HG03025 (cell line): ENCODE measurements around the gene PRDM10.
A peak's percentile ranks its signal among the peaks of the same experiment; 100 is the strongest.
"Not testable (repeated sequence)": the region's sequence is repeated elsewhere in the genome, so short reads cannot be mapped to it uniquely, and the experiment has no call there.

Experiments
- ATAC-seq: cut with Tn5 transposase; IDR thresholded peaks from one replicate; pipeline ENCODE4 v1.9.1; 2021; ENCODE audit warnings: mild to moderate bottlenecking, moderate library complexity; ENCODE audit not compliant: unreplicated experiment, low FRiP score

Gene PRDM10

DNA sequence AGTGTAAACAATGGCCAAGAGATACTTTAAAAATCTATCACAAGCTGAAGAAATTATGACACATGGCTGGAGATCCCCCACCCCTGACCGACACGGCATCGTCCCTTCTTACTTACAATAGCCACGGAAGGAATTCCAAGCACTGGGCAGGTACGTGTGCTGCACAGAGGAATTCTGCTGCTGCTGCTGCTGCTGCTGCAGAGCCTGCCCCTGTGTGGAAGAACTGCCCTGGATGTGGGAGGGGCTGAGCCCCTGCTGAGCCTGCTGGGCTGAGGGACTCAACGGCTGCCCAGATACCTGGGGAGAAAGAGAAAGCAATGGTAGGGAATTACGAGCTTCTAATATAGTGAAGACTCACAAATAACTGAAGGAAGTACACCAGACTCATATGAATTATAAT lies 92.3 kb downstream of the PRDM10 start:
- no peak for ATAC-seq

DNA sequence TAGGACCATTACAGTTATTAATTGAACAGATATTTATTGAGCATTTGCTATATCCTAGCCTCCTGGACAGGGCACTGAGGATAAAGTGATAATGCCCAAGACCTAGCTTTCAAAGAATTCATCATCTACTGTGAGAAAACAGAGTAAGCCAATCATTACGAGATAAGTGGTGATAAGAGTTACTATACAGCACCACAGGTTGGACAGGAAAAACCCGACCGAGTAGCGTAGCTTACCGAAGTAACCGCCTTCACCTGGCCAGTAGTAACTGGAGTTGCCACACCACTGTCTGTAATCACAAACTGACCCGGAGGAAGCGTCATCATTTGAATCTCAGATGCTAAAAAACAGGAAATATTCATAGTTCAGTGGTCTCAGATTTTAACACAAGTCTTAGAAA lies 97.2 kb downstream of the PRDM10 start:
- no peak for ATAC-seq

DNA sequence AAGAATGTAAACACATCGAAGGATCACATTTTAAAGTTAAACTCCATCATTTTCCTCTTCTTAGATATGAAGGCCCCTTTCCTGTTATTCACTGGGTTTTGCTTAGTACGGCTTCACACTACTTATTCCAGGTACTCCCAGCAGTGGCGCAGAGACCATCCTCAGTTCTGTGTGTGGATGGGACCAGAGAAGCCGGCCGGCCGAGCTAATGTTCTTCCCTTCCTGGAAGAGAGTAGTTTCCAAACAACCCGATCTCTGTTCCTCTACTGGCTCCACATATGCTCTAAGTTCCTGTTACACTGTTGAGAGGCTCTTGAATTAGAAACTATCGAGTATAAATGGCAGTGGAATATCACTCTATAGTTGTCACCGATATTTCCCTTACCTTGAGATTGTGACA lies 106.6 kb downstream of the PRDM10 start:
- no peak for ATAC-seq

DNA sequence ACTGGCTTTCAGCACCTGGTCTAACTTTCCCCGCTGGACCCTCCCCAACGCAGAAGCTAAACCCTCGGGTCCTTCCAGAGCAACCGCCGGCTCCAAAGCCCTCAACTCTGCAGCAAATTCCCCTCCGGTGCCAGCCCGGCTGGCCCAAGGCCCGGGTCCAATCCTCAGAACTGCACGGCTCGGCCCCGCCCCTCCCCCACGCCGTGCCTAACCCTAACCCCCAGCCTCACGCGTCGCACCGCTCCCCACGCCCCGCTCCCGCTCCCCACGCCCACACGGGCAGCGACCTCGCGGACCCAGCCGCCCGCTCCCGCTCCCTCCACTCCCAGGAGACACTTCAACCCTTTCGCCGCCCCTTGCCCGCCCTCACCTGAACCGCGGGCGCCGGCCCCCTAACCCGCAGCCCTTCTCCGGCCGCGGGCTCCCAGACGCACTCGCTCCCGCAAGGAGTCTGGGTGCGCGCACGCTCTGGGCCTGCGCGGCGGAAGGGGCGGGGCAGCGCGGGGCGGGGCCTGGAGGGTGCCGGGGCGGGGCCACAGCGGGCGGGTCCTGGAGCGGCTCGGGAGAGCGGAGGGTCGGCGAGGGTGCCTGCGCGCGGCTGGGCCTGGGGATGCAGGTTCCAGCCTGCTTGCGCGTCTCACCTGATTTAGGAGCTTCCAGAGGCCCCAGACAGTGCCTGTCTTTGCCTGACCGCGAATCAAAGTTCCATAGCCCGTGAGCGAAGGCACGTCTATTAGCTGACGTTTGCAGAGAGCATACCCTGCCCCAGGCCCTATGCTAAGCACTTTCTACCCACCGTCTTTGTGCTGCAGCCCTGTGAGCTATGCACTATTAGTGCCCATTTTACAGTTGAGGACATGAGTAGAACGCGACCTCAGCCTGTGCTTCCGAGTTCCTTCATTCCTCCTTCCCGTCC lies 107.3 kb downstream of the PRDM10 start, which contains the start of gene NFRKB:
TSS of gene NFRKB (minus strand) at position 453 of the 916 bp plus-strand sequence. CDS start 2,729 bp downstream, outside the sequence.
- peak; percentile 93 for ATAC-seq

DNA sequence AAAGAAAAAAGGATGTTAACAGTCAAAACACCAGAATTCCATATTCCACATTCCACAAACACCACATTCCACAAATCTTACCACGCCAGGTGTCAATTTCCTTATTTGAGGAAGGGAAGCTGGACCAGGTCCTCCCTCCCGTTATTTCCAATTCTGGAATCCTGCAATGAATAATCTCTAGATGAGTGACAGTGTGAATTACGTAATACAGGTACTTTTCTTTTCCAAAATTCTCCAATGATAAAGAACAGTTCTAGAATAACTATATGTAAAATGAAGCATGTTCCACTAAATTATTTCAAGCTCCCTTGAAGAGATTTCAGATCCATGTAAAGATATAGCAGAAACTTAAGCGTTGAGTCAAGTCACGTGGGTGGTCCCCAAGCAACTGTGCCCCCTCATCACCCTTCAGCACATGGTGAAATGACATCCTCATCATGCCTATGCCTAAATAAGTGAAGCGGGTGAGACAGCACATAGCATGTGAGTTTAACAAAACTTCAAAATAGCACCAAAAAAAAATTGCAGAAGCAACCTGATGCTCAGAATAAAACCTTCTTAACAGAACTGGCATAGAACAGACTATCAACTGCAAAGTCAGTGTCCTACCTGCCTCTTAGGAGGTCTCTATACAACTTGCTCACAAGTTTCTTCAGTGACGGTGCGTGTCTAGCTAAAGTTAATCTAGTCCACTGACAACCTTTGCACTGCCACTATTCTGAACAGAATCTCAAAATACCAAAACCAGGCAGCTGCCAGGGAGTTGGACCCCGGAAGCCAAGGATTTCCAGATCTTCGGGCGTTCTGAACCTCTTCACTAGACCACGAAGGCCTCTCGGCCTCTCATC lies 108.1 kb downstream of the PRDM10 start:
- ATAC-seq = peak; percentile 32

DNA sequence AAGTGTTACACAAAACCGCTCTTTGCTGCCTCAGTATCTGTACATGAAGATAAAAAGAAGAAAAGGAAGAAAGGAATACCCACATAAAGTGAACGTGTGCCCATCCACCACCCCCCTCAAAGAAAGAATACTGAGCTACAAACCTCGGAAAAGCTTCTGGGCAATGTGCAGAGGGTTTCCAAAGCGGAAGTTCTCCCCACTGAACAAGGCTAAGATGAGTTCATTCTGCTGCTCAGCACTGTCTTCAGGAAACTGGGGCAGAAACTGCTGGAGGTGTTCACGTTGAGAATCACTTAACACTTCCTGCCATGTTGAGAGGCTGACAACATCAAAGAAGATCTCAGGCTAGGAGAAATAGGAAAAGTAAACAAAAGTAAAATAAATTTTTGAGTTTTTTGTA lies 114.2 kb downstream of the PRDM10 start:
- no peak for ATAC-seq

DNA sequence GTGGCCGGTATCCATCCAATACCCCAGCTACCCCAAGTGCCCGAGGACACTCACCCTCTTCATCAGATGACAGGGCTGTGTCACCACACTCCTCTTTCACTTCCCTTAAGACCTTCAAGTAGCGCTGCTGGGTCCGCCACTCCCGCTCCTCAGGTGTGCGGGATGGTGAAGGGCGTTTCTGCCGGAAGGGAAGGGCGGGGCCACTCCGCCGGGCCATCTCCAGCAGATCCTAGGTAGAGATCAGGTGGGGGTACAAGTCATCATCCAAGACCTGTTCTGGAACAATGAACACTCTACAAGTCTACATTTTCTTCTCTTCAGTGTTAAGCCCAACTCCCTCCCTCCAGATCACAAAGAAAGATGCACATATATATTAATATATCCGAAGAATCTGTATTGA lies 117.3 kb downstream of the PRDM10 start:
- ATAC-seq = no peak

DNA sequence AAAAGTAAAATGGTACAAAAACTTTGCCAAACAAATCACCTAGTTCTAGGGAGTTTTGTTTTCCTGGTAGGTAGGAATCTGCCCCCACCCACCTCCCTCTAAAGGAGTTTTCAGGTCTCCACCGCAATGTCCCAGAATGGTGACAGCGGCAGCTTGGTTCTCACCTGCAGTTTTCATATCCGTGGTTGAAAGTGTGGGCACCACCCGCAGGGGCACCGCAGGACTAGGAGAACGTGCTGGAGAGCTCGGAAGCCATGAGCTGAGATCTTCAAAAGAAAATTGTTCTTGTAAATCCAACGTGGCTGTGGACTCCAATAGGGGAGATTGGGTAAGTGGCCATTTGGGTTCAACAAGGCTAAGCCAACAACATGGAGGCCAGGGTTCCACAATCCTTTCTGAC lies 118.1 kb downstream of the PRDM10 start:
- ATAC-seq = no peak

DNA sequence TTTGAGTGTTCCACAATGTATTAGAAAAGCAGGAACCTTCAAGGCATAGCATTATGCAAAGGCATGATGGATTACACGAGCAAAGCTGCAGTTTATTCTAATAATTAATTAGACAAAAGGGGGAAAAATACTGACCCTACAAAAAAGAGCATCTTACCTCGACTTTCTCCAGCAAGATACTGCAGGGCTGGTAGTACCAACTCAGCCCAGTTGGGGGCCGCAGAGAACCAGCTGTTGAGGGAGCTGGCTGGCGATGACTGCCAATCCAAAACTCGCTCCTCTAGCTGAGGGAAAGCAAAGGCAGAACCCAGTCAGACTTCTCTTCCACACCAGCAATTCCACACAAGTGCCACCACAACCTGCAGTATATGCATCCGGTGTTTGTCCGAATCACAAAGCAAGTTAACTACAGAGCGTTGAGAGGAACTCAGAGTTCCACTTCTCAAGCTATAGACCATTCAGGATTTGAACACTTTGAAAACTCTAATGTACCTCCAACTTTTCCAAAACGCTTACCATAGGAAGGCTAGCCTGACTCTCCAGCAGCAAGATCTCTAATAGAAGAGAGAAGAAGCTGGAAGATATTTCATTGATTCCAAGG lies 121.0 kb downstream of the PRDM10 start:
- no peak for ATAC-seq

DNA sequence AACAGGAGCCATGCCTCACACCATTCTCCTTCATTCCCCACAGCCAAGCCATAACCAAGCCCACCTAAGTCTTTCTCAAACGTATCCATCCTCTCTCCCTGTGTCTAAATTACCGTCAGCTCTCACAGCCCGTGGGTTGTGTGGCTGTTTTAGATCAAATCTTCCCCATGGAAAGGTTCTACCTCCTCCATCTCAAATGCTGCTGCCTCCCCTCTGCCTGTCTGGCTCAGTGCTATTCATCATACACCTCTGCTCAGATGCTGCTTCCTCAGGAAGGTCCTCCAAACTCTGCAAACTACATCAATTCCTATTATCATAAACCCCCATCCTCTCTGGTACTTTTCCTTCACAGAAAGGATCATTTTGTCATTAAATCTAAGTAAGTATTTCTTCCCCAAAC lies 122.3 kb downstream of the PRDM10 start:
- ATAC-seq = no peak

DNA sequence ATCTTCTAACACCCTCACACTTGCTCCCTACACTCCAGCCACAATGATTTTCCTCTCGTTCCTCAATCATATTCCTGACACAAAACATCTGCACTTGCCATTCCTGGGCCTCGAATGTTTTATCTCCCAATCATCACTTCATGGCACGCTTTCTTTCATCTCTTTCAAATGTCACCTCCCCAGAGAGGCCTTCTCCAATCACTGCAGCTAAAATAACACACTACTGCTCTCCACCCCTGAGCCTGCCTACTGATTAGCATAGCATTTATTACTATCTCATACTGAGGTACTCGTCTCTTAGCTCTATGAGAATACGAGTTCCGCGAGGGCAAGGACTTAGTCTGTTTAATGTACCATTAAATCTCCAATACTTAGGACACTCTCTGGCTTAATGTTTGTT lies 130.7 kb downstream of the PRDM10 start:
- ATAC-seq = no peak

DNA sequence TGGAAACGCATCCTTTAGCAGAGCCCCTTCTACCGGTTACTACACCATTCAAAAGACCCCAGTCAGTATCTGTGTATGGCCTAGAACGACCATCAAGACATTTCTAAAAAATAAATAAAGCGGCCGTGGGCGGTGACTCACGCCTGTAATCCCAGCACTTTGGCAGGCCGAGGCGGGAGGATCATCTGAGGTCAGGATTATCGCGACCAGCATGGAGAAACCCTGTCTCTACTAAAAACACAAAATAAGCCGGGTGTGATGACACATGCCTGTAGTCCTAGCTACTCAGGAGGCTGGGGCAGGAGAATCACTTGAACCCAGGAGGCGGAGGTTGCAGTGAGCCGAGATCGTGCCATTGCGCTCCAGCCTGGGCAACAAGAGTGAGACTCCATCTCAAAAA lies 134.0 kb downstream of the PRDM10 start:
- not testable (repeated sequence) for ATAC-seq

DNA sequence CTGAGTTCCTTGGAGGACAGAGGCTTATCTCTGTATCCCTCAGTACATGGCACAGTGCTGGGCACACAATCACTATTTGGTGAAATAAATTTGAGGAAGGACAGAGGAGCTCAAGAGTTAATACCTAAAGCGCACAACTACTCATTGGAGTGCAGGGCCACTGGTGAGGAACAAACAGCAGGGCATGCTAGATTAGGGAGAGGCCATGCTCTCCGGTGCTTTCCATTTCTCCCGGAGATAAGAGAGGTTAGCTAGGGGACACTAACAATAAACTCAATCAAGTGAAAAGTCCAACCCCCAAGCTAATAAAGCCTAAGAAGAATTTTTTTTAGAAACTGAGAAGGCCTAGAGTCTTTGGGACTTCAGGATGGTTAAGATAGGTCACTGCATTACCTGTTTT lies 136.3 kb downstream of the PRDM10 start:
- ATAC-seq = no peak

DNA sequence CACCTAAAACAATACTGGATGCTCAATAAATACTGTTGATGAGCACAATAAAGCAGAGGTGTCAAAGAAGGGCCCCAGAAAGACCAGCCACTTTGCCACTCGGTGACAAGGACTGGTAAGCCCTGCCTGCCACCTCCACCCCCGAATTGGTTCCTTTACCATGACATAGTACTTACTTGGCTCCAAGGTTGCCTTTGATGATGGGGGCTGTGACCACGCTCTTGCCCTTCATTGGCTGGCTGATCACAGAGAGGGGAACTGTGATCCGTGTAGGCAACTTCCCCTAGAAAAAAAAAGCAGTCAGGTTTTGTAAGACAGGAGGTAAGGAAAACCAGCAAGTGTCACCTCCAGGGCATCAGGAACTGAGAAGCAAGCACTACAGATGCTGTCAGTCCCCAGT lies 136.9 kb downstream of the PRDM10 start:
- no peak for ATAC-seq

DNA sequence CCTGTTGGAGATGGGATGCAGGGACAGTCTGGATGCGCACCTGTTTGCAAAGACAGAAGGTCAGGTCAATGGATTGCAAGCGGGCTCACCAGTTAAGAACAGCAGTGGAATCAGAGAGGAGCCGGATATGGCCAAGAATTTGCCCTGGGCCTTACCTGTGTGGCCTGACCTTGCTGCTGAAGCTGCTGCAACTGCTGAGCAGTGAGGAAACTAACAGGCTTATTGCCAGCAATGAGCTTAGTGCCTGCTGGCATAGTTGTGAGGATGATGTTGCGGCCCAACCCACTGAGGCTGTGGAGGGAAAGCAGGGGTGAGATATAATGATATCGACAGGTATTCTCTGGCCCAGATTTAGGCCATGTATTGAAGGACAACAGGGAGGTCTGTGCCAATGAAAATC lies 137.8 kb downstream of the PRDM10 start:
- ATAC-seq = no peak

DNA sequence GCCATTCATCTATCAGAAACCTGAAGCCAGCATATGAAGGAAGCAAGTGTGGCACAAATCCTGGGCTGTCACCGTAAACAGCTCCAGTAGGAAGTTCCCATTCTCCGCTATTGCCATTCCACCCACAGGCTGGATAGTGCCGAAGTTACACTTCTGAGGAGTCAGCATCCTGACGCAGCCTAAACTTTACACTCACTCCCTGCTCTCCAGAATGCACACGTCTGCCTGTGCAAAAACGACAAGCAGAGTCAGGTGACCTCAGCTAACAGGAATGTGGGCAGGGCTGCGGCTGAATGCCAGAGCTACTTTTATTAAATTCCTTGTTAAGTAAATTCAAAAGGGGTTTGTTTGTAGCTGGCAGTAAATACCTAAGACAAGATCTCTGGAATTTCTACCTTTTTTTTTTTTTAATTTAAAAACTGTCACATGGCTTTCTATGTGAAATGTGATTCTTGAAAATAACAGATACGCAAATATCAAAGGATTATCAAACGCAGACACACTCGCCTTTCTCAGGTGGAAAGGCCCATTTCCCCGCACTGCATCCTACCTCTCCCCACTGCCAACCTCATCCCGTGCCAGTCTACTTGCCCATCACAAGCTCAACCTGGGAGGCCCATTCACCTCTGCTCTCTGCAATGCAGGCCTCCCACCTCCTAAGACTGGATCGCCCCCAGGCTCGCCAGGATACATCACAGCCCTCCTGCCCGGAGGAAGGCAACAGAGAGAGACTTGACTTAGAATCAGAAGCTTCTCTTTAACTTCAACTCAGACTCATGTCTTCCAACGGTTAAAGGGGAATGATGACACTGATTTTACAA lies 140.7 kb downstream of the PRDM10 start:
- ATAC-seq = no peak

DNA sequence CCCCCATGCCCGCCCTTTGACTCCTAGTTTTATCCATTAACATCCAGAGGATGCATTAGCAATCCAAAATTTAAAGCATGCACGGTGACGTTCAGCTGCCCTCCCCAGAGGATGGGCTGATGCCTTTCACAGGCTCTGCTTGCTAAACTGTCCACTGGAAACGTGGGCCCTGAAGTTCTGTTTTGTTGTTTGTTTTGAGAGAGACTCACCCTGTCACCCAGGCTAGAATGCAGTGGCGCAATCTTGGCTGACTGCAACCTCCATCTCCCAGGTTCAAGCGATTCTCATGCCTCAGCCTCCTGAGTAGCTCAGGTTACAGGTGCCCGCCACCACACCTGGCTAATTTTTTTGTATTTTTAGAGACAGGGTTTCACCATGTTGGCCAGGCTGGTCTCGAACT lies 146.6 kb downstream of the PRDM10 start:
- no peak for ATAC-seq

DNA sequence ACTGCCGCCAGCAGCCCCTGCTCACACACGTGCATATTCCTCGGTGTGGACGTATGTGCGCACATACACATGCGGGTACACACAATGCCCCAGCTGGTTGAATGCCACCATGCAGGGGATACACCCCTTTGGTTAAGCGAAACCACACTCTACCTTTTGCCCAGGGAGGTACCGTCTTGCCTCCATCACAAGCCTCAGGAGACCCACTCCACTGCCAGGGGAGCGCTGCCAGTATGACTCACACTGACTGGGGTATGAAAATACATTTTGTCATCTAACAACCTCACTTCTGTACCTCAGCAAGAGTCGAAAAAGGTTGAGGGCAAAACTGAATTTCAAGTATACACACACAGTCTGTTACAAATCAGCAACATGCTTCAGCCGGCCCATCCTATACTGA lies 147.5 kb downstream of the PRDM10 start:
- no peak for ATAC-seq

DNA sequence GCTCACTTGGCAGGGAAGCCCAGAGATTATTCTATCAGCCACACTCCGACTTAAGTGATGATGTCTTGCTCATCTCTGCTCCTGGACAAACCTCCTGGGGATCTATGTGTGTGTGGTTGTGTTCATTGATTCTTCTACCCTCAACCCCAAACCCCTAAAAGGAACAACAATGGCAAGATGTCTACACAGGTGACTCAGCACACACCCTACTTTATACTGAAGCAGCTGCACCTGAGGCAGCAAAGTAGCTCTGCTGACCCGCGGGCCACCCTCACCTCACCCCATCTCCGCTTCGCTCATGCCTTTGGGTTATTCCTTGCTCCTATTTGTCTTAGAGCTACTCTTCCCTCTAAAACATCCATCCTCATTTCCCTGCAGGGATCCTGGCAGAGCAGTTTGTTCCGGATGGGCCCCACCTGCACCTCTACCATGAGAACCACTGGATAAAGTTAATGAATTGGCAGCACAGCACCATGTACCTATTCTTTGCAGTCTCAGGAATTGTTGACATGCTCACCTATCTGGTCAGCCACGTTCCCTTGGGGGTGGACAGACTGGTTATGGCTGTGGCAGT lies 148.3 kb downstream of the PRDM10 start:
- ATAC-seq = no peak
